OCI-LY7 (cell line): ENCODE data around the gene PRDM10. TPM values are rescaled to one million over a fixed set of nuclear protein-coding genes. Genes with fewer than 3 reads are reported as not detected.

Experiments
- BruUV-seq: library from RNA; stranded (reverse); fragments of 400-500 nt; replicated peaks from 2 replicates; lab custom pipeline; 2021; lab: Mats Ljungman, UMichigan
- CTCF ChIA-PET: fragments of 300-600 bp; sonication (Branson Sonifier 250); formaldehyde crosslinking; loops from one replicate; lab custom pipeline; 2022; ENCODE audit warnings: antibody characterized with exemption; ENCODE audit not compliant: unreplicated experiment; lab: Charles Lee
- POLR2A ChIA-PET: fragments of 300-600 bp; sonication (Branson Sonifier 250); formaldehyde crosslinking; loops from one replicate; lab custom pipeline; 2022; ENCODE audit warnings: antibody characterized with exemption; lab: Charles Lee
- DNase-seq: peaks from one replicate; pipeline ENCODE4 v3.0.0-alpha.2; 2015; ENCODE audit warnings: low spot score
- H2AFZ ChIP-seq: fragments of 200-600 bp; sonication (generic), shearing (Covaris generic); 2 replicates; pipeline ENCODE4 v1.6.1; 2014; ENCODE audit warnings: mild to moderate bottlenecking, antibody characterized with exemption, low read length, moderate library complexity
- H3K27ac ChIP-seq: fragments of 200-600 bp; sonication (generic); 2 replicates; pipeline ENCODE4 v1.5.1; 2014; ENCODE audit warnings: mixed run types, low read depth, mild to moderate bottlenecking, moderate library complexity, low read length, inconsistent platforms; ENCODE audit not compliant: poor library complexity, severe bottlenecking
- H3K36me3 ChIP-seq: fragments of 200-600 bp; sonication (generic); 2 replicates; pipeline ENCODE4 v1.6.1; 2014; ENCODE audit warnings: mild to moderate bottlenecking, antibody characterized with exemption, low read length, moderate library complexity, mixed read lengths; ENCODE audit not compliant: insufficient read depth
- H3K4me1 ChIP-seq: fragments of 200-600 bp; sonication (generic); 2 replicates; pipeline ENCODE4 v1.5.1; 2014; ENCODE audit warnings: mild to moderate bottlenecking, low read length; ENCODE audit not compliant: insufficient read depth, poor library complexity, severe bottlenecking
- H3K4me2 ChIP-seq: fragments of 200-600 bp; sonication (generic); 2 replicates; pipeline ENCODE4 v1.6.1; 2014; ENCODE audit warnings: mild to moderate bottlenecking, low read length
- H3K4me3 ChIP-seq: fragments of 200-600 bp; sonication (generic); 2 replicates; pipeline ENCODE4 v1.5.1; 2014; ENCODE audit warnings: mild to moderate bottlenecking, low read depth, low read length; ENCODE audit not compliant: poor library complexity, severe bottlenecking
- H3K79me2 ChIP-seq: fragments of 200-600 bp; sonication (generic); 2 replicates; pipeline ENCODE4 v1.6.1; 2016; ENCODE audit warnings: low read depth, mild to moderate bottlenecking, low read length, moderate library complexity, mixed read lengths; ENCODE audit not compliant: insufficient read depth
- H3K9me2 ChIP-seq: fragments of 200-600 bp; sonication (generic); 2 replicates; pipeline ENCODE4 v1.6.1; 2016; ENCODE audit warnings: mild to moderate bottlenecking, low read length, mixed read lengths; ENCODE audit not compliant: insufficient read depth
- H3K9me3 ChIP-seq: fragments of 200-600 bp; sonication (generic); 2 replicates; pipeline ENCODE4 v1.6.1; 2014; ENCODE audit warnings: mild to moderate bottlenecking, mixed run types, low read length, mixed read lengths
- H4K20me1 ChIP-seq: fragments of 200-600 bp; sonication (generic); 2 replicates; pipeline ENCODE4 v1.6.1; 2014; ENCODE audit warnings: mild to moderate bottlenecking, antibody characterized with exemption, low read length, moderate library complexity, mixed read lengths; ENCODE audit not compliant: insufficient read depth
- CTCF ChIP-seq: fragments of 200-600 bp; sonication (generic); conservative IDR thresholded peaks from 2 replicates; pipeline ENCODE4 v1.5.1; 2014; ENCODE audit warnings: mild to moderate bottlenecking, antibody characterized with exemption, low read length, moderate library complexity, mixed read lengths
- EZH2phosphoT487 ChIP-seq: fragments of 200-600 bp; sonication (generic); IDR thresholded peaks from 2 replicates; pipeline ENCODE4 v1.6.1; 2018; ENCODE audit warnings: low read depth, borderline replicate concordance, mild to moderate bottlenecking, mixed run types, antibody characterized with exemption, low read length, moderate library complexity, mixed read lengths
- intact Hi-C: fragments of 100-400 bp; cut with micrococcal nuclease; formaldehyde crosslinking; loops from one replicate; pipeline ENCODE4 v1.10.0; 2022; ENCODE audit not compliant: unreplicated experiment
- total RNA-seq, 2 experiments: library from RNA; depleted of rRNA in 1 of 2; stranded (reverse); fragments of >200 nt in 1 of 2; shearing (Covaris generic) in 1 of 2; gene quantifications; 2 replicates each; pipeline ENCODE4 v1.2.3, GENCODE V29; 2014 to 2022

PRDM10 gene
- total RNA-seq, 2 experiments from 2014 or later: 29.8 to 60.6 TPM

DNA sequence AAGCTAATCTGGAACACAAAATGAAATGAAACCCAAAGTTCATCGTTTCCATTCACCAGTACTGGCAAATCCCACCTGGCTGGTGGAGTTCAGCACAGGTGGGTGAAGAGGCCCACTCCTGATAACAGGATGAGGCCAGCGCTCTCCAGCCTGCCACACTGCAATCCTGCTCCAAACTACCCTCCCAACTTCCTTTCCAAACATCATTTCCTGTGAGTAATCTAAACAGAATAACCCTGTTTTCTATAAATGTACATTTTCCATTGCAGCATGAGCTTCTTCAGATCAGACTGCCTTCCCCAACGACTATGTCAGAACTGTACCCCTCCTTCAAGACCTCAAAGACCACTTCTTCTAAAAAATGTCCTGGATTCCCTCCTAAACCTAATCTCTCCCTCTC lies 91.3 kb downstream of the PRDM10 start:
- Histone ChIP-seq H3K79me2 (no peaks in the 10 kb centered on the region), H3K27ac (no peak overlapping the region), H4K20me1 (no peaks in the 10 kb centered on the region), H2AFZ (no peak overlapping the region), H3K4me2 (no peak overlapping the region), H3K4me3 (no peak overlapping the region), H3K4me1 (no peaks in the 10 kb centered on the region), H3K36me3 (peaks cover 97% of the 10 kb centered on the region), H3K9me3 (no peaks in the 10 kb centered on the region), H3K9me2 (no peaks in the 10 kb centered on the region)
- ChIA-PET CTCF (no interaction called here), POLR2A (interaction anchor here (1.2 to 1.7 kb wide), 2 partner anchors 17 to 29 kb away, joined by 3 to 4 read pairs; no protein-coding TSS in a partner anchor)
- BruUV-seq: no TSS peak
- intact Hi-C loops: no loop called here
- no peak for TF ChIP-seq CTCF
- TF ChIP-seq EZH2phosphoT487: no peak
- no peak for DNase-seq

DNA sequence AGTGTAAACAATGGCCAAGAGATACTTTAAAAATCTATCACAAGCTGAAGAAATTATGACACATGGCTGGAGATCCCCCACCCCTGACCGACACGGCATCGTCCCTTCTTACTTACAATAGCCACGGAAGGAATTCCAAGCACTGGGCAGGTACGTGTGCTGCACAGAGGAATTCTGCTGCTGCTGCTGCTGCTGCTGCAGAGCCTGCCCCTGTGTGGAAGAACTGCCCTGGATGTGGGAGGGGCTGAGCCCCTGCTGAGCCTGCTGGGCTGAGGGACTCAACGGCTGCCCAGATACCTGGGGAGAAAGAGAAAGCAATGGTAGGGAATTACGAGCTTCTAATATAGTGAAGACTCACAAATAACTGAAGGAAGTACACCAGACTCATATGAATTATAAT lies 92.3 kb downstream of the PRDM10 start:
- no peaks in the 10 kb centered on the region for H3K9me2 ChIP-seq
- no peak for DNase-seq
- no peaks in the 10 kb centered on the region for H3K4me1 ChIP-seq
- CTCF ChIA-PET: interaction anchor here (1.2 kb wide), 1 partner anchor 12 kb away, joined by 3 read pairs; no protein-coding TSS in a partner anchor
- POLR2A ChIA-PET: interaction anchor here (0.9 to 1.7 kb wide), 6 partner anchors 13 to 222 kb away, joined by 3 to 4 read pairs (median 3); no protein-coding TSS in a partner anchor
- no peak overlapping the region for H3K4me3 ChIP-seq
- H3K9me3 ChIP-seq: no peaks in the 10 kb centered on the region
- no peaks in the 10 kb centered on the region for H3K79me2 ChIP-seq
- H3K27ac ChIP-seq: no peak overlapping the region
- no peak overlapping the region for H2AFZ ChIP-seq
- no peak for TF ChIP-seq EZH2phosphoT487
- TF ChIP-seq CTCF: no peak
- H4K20me1 ChIP-seq: no peaks in the 10 kb centered on the region
- intact Hi-C loops: no loop called here
- BruUV-seq: no TSS peak
- H3K36me3 ChIP-seq: peaks cover 97% of the 10 kb centered on the region
- no peak overlapping the region for H3K4me2 ChIP-seq

- POLR2A ChIA-PET: interaction anchor here (0.5 to 1.7 kb wide), 3 partner anchors 20 to 382 kb away, joined by 3 to 7 read pairs (median 3); no protein-coding TSS in a partner anchor
- H2AFZ ChIP-seq: no peak overlapping the region
- intact Hi-C loops: loop anchor here (2.0 kb wide), 1 partner anchor 13 kb away; no protein-coding TSS in a partner anchor
- no peak for TF ChIP-seq CTCF
- no peak for TF ChIP-seq EZH2phosphoT487
- H3K4me2 ChIP-seq: no peak overlapping the region
- H3K9me2 ChIP-seq: no peaks in the 10 kb centered on the region
- DNase-seq: no peak
- H3K4me3 ChIP-seq: no peak overlapping the region
- no peaks in the 10 kb centered on the region for H3K9me3 ChIP-seq
- no peaks in the 10 kb centered on the region for H3K79me2 ChIP-seq
- peaks cover 98% of the 10 kb centered on the region for H3K36me3 ChIP-seq
- BruUV-seq: no TSS peak
- no peaks in the 10 kb centered on the region for H4K20me1 ChIP-seq
- H3K4me1 ChIP-seq: no peaks in the 10 kb centered on the region
- no peak overlapping the region for H3K27ac ChIP-seq
- CTCF ChIA-PET: no interaction called here
Observed at GRCh38 chr11:129905402-129905801, 97.2 kb downstream of the PRDM10 start.
